Hematopoietic multipotent progenitor cell treated with erythropoietin and hydrocortisone succinate and interleukin-3 and kit ligand, for 15 days (in vitro differentiated cells): ENCODE results near the gene LNX1.
"Not testable (repeated sequence)": the region's sequence is repeated elsewhere in the genome, so short reads cannot be mapped to it uniquely, and the experiment has no call there.

ENCODE experiments used
- DNase-seq: peaks from one replicate; pipeline ENCODE4 v3.0.0-alpha.2; 2015; ENCODE audit warnings: low spot score

LNX1 gene

GRCh38 chr4:53494851-53495250, 96.4 kb downstream of the LNX1 start:
- no peak for DNase-seq

- DNase-seq, result no peak
Observed at GRCh38 chr4:53490965-53491622, 100.2 kb downstream of the LNX1 start.

DNA sequence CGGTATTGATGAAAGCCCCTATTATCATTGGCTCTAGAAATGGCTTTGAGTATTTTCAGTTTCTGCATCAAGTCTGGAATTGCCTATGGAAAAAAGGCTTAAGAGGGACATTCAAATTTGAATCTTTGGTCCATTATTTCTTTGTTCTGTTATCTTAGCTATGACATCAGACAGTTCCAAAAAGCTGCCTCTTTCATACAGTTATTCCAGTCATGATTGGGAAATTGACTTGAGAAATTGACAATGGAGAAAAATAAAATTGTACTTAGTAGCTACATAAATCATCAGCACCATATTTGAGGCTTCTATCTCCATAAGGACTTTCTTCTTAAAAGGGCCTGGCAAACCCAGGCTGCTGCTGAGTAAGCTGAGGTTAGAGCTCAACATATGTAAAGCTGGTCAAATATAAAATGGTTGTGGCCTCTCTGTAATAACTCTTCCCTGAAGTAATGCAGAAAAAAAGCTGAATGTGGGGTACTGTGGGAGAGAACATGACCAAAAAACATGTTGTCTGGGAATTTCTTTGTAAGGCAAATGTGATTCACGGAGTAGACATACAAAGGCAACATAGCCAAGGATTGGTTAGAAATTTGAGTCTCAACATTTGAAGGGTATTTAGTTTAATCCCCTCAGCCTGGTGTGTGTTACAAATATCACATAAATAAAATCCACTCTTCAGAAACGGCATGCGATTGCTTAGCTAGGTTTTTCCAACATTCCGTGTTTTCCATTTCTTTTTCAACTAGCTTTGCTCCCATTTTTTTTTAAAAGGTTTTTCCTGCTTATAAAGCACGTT, 100.9 kb downstream of the LNX1 start:
- no peak for DNase-seq

GRCh38 chr4:53489279-53489889, 101.9 kb downstream of the LNX1 start:
- DNase-seq, result no peak

GRCh38 chr4:53487766-53488165, 103.5 kb downstream of the LNX1 start:
- DNase-seq, result no peak

GRCh38 chr4:53485658-53486040, 105.6 kb downstream of the LNX1 start:
- no peak for DNase-seq

- no peak for DNase-seq
Observed at GRCh38 chr4:53484911-53485657, 106.2 kb downstream of the LNX1 start.

GRCh38 chr4:53483250-53483649, 108.0 kb downstream of the LNX1 start:
- DNase-seq, result no peak

- DNase-seq, result no peak
Observed at GRCh38 chr4:53481586-53481985, 109.7 kb downstream of the LNX1 start.

- no peak for DNase-seq
Observed at GRCh38 chr4:53480909-53481308, 110.4 kb downstream of the LNX1 start.

- no peak for DNase-seq
Observed at GRCh38 chr4:53479736-53480525, 111.4 kb downstream of the LNX1 start.

GRCh38 chr4:53478671-53479456, 112.4 kb downstream of the LNX1 start:
- DNase-seq, result no peak

DNA sequence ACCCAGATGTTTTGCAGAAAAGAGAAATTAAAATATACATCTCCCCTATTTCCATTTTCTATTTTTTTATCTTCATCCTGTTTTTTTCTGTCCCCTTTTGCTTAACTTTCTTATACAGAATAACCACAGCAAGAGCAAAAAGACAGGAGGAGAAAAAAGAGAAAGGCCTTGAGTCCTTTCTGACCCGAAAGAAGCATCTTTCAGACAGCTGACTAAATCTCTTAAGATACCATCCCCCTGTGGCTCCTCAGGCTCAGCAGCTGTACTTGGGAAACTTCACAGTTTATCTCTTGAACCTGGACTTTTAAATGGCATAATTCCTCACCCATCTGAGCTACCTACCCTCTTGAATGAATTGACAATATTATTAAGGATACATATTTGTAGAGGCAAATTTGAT, 113.7 kb downstream of the LNX1 start:
- DNase-seq, result no peak

- no peak for DNase-seq
Observed at GRCh38 chr4:53477038-53477565, 114.2 kb downstream of the LNX1 start.

DNA sequence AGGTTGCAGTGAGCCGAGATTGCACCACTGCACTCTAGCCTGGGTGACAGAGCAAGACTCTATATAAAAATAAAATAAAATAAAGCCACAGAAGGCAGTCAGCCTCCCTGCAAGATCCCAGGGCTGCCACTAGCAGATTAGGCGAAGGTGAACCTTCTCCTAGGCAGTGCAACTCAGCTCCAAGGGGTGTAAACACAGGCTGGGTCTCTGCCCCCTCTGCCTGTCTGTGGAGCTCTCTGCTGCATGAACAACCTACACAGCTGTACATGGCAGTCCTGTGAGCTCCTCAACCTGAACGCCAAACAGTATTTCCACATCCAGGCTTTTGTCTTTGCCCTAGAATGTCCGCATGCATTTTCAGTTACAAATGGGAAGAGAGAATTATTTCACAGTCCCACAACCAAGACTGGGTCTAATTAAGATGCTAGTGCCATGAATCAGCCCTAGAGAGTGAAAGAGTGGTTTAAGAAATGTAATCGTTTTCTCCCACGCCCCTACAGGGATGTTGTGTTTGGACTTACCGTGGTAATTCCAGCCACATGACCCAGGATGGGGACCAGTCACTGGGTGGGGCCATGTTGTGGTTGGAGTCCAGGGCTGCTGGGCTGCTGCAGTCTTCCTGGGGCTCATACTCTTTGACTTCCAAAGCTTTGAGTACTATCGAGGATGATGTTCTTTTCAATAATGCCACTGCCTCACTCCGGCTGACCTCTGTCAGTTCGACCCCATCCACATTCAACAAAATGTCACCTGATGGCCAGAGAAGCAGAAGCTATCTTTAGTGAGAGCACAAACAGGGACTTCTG, 114.9 kb downstream of the LNX1 start:
- no peak for DNase-seq

DNA sequence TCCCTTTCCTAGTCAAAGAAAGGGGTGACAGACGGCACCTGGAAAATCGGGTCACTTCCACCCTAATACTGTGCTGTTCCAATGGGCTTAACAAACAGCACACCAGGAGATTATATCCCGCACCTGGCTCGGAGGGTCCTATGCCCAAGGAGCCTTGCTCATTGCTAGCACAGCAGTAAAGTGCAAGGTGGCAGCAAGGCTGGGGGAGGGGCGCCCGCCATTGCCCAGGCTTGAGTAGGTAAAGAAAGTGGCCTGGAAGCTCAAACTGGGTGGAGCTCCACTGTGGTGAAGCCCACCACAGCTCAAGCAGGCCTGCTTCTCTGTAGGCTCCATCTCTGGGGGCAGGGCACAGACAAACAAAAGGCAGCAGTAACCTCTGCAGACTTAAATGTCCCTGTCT, 124.7 kb downstream of the LNX1 start:
- not testable (repeated sequence) for DNase-seq

- no peak for DNase-seq
Observed at GRCh38 chr4:53465891-53466290, 125.4 kb downstream of the LNX1 start.

GRCh38 chr4:53465281-53465680, 126.0 kb downstream of the LNX1 start:
- no peak for DNase-seq

GRCh38 chr4:53463340-53463739, 127.9 kb downstream of the LNX1 start:
- DNase-seq, result no peak

DNA sequence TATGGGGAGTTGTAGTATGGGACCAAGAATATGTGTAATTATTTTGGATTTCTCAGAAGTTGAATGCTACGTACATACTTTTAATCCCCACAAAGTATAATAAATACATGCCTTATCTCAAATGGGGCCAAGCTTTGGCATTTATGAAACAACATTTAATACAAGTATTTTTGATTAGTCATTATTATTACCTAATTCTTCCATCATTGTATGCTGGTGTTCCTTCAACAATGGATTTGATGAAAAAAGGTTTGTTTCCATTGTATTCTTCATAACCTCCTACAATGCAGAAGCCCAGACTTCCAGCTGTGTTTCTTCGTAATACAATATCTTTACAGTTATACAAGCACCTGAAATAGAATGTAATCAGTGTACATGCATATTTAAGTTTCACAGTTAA, 130.0 kb downstream of the LNX1 start:
- DNase-seq, result no peak
